HG02588 (cell line): Measurements from ENCODE around the gene BLM.

ENCODE experiments used
- ATAC-seq: cut with Tn5 transposase; IDR thresholded peaks from one replicate; pipeline ENCODE4 v1.9.1; 2021; ENCODE audit warnings: mild to moderate bottlenecking, moderate library complexity; ENCODE audit not compliant: unreplicated experiment

BLM gene

DNA sequence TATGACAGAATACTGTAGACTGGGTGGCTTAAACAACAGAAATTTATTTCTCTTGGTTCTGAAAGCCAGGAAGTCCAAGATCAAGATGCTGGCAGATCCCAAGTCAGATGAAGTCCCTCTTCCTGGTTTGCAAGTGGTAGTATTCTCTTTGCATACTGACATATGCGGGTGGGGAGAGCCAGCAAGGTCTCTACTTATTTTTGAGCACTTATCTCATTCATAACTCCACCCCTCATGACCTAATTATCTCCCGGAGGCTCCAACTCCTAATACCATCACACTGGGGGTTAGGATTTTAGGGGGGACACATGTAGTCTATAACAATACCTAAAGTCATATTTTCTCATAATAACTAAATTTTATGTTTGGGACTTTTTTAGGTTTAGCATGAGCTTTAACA, 65.3 kb downstream of the BLM start:
- ATAC-seq, result no peak

DNA sequence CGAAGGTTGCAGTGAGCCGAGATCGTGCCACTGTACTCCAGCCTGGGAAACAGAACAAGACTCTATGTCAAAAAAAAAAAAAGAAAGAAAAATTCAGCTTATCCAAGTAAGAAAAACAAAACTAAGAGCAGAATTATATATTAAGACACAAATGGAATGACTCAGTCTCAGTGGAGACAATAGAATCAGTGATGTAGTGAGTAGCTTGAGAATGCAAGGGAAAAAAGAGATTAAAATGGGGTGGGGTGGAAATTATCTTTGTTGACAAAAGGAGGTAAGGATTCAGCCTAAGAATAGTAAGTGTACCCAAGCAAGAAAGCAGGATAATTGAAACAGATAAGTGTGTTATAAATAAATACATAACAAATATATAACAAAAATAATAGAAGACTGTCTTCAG, 70.7 kb downstream of the BLM start:
- ATAC-seq, result no peak

DNA sequence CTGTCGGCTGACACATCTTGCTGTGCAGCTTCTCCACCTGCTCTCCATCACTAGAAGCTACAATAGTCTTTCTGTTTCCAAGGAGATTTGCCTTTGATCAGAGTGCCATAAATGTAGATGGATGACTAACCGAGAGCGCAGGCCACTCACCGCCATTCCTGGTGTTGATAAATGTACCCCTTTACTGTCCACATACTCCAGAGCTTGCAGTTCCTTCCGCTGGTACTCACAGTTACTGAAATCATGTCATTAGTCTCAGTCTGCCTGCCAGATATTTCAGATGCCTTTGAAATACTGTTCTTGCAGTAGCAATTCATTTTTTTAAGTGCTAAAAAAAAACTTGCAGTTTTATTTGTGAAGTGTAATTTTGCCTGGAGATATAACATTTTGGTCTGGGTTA, 72.3 kb downstream of the BLM start:
- ATAC-seq, result no peak

DNA sequence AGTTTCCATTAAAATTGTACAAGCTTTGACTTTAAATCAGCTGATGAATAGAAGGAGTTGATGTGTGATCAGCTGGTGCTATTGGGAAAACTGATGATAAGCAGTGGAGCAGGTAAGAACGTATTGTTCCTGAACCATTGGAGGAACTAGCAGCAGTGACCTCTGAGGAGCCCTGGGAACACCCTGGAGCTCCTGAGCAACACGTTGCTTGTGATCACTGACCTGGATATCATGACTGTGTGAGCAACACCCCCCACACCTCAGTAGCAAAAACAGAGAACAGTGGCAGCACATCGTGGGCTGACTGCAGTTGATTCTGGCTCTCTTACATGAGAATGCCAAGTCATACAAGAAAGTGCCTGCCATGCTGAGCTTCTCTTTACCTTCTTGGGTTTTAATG, 72.9 kb downstream of the BLM start:
- no peak for ATAC-seq

DNA sequence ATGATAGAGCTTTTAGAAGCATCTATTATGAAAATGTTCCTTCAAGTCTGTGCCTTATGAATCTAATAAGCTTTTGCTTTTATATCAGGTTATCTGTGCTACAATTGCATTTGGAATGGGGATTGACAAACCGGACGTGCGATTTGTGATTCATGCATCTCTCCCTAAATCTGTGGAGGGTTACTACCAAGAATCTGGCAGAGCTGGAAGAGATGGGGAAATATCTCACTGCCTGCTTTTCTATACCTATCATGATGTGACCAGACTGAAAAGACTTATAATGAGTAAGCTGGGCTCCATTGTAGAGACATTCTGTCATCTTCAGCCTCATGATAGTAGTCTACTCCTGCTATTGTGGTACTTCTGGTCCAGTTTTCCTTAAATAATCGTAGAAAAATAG, 73.4 kb downstream of the BLM start:
- no peak for ATAC-seq

DNA sequence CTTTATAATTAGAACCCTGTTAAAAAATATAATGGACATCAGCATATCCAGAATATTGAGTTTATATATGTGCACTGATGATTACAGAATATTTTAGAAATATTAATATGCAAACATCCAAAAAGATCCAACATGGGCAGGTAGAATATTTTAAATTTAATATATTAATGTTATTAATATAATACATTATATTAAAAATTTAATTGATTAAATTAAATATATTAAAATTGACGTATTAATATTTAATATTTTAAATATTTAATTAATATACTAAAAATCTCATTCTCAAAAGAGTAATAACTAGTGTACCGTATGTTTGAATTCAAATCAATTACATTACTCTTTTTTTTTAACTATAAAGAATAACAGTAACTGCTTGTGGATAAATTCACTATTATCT, 77.4 kb downstream of the BLM start:
- ATAC-seq, result no peak

DNA sequence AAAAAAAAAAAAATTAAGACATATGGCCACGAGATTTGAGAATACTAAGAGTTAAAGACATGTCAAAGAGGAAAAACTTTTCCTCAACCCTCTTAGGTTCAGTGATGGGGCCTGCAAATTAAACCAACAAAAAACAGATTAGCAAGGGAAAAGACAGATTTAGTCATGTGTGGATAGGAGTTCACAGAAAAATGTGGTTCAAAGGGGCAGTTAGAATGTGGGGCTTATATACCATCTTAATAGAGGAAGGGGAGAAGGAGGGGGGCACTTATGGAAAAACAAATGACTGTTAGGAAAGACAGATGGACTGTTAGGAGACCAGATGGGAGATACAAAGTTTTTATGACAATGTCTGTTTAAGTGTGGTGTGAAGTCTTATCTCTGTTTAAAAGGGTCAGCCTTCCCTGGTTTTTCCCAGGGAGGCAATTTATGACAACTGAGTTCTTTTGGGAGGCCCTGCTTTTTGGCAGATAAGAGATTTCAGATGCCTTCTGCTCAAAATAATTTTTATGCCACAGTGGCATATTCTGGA, 82.6 kb downstream of the BLM start:
- no peak for ATAC-seq

DNA sequence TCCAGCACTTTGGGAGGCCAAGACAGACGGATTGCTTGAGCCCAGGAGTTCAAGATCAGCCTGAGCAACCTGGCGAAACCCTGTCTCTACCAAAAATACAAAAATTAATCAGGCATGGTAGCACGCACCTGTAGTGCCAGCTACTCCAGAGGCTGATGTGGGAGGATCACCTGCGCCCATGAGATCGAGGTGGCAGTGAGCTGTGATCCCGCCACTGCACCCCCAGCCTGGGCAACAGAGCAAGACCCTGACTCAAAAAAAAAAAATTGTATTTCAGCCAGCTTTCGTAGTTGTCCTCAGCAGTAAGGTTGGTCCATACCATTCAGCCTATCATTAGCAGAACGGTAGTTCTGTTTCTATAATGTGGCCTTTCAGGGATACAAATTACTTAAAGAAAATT, 84.7 kb downstream of the BLM start:
- ATAC-seq, result no peak

DNA sequence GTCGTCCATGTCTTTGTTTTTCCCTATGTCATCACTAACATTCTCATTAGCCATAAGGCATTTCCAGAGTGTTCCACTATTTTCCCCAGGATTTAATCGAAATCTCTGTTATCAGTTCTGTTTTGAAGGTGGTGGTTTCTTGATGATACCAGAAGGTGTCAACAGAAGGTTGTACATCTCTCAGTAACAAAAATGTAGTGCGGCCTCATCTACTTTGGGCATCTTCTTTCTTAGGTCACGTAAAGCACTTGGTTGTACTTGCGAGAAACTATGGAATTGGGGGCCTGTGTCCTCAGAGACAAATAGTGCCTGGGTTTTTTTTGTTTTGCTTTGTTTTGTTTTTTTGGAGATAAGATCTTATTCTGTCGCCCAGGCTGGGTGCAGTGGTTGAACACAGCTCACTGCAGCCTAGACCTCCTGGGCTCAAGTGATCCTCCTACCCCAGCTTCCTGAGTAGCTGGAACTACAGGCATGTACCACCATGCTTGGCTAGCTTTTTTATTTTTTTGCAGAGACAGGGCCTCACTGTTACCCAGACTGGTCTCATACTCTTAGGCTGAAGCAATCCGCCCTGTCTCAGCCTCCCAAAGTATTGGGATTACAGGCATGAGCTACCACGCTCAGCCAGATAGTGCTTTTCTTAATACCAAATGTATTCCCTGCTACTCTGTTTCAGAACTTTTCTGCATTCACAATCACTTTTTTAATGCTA, 90.1 kb downstream of the BLM start:
- no peak for ATAC-seq

DNA sequence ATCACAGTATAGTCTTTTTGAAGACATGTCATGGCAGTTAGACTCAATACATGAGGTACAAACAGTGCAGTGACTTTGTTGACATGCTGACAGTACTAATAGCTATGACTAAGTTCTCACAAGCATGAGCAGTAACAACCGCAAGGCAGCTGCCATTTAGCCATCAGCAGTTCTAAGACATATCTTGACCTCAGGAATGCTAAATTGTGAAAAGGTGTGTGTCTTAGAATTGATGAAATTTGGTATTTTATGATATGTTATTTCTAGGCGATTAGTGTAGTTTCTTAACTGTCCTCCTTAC, 90.6 kb downstream of the BLM start:
- no peak for ATAC-seq

DNA sequence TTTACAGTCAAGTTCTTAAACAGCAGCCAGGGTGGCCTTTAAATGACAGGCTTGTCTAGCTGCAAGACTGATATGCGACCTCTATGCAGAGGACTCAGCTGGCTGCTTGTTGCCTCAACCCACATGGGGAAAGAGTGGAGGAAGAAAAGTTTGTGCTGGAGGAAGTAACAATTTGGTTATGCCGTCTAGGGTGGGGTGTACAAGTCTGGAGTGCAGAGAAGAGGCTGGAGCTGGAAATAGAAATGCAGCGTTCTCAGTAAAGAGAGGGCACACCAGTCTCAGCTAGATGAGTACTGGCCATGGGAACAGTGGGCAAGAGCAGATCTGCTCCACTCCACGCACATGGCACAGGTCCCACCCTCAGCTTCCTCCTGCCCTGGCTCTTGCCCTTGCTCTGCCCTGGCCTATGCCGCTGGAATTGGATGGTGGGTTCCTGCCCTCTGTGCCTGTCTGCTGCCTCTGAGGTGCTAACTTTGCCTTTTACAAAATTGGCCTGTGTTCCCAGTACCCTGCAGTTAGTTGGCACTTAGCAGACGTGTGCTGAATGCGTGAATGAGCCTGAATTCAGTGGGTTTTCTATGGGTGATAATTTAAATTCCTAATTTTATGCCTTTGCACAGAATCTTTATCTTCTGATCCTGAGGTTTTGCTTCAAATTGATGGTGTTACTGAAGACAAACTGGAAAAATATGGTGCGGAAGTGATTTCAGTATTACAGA, 91.5 kb downstream of the BLM start:
- no peak for ATAC-seq

DNA sequence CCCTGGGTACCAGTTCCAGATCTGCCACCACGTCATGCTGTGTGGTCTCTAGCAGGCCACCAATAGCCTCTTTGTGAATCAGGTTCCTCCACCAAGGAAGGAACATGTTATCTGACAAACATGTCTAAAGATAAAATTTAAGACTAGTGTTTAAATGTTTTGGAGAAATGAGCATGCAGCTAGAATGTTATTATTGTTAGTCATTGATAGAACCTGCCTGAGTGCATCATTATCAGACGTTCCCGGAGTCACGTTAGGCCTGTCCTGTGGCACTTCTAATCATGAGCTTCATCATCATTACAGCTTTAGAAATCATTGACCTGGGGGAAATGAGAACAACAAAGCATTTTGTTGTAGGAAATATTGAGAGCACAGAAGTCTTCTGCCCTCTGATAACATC, 92.4 kb downstream of the BLM start:
- ATAC-seq, result no peak

DNA sequence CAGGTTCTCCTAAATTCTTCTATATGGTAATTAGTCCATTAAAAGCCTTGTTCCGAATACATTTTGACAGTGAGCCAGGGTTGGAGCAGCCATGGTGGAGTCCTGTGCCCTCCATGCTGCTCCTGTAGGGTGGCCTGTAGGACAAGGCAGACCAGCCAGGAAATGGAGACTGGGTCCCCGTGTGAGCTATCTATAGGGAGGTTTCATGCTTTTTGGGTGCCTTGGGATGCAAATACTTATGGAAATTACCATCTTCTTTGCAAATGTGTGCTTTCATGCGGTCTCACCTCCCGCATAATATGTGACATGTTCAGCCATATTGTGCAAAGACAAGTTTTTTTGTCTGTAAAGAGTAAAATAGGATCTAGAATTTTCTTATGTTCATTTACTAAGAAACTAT, 93.2 kb downstream of the BLM start:
- no peak for ATAC-seq

DNA sequence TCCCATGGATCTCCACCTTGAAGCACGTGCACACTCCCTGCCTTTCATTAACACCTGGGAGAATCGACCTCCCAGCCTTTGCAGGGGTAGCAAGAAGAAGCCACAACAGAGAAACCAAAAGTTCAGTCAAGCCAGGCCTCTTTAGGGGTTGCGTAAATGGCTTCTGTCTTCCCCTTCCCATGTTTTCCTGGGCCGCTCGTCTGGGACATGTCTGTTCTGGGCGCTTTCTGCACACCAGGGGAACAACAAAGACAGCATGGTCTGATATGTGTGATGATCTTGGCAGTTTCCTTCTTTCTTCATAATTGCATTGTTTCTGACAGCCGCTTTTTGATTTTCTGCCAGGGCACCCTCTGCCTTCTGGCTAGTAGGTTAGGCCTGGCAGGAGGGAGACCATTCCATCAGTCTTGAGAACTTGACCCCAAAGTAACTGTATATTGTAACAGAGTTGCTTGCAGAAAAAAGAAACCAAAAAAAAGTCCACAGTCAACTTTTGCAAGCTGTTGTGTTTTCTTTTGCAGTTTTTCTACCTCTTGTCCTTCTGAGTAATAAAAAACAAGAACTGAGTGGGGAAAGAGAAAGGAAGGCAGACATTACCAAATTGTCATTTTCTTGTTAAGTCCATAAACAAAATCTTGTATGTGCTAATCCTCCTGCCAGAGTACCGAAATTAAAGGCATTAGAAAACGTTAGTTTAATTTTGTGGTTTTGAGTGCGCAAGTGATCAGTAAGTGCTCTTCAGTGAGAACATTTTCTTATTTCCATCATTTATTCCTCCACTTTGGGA, 95.2 kb downstream of the BLM start:
- ATAC-seq, result no peak

DNA sequence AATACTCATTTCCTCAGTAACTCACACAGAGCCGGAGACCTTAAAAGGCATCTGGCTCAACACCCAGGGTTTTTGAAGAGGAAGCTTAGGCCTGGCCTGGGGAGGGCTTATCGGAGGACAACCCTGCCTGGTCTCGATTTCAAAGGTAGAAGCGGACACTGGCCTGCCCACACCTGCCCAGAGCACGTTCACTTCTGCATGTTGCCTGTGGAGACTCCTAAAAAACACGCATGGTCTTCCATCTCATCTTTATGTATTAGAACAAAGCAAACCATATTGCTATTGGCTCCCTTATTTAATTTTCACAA, 95.8 kb downstream of the BLM start:
- no peak for ATAC-seq

DNA sequence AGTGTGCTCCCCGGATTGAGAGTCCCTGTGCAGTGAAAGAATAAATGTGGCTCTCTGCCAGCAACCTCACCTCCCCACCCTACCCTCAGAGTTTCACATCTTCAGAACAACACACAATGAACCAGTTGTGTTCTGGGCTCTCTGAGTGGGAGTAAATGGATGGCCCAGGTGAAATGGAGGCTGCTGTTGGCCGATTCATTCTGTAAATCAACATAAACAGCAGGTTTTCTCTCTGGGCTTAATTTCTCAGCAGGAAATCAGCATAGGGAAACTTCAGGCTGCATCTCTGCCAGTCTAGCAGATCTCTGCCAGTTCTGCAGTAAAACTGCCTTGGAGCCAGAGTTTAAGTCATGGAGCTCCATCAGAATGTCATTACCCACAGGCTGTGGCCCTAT, 96.6 kb downstream of the BLM start:
- ATAC-seq, result no peak

DNA sequence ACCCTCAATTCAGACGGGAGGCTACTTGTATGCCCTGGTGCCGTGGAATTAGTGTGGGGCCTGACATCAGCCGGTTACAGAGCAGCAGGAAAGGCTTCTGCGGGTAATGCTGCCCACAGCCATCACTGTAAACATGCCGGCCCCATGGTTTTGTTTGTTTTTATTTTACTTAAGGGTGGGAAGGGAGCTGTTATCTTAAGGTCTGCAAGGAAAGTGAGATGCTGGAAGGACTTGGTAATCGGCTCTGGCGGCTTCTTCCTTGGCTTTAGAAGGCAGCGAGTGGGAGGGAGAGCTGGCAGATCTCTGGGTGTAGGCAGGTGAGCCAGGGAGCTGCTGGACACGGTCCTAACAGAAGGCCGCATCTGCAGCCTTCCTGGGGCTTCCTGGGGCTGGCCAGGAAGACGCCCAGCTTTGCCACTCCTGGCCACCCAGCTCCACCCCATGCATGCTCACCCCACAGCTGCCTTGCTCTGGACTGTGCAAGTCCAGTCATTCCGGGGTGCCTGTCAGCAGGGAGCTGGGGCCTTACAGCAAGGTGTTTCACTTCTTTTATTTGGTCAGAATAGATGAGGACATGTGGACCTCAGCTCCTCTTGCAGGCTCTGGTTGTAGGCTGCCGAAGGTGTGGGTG, 97.2 kb downstream of the BLM start:
- ATAC-seq, result no peak

DNA sequence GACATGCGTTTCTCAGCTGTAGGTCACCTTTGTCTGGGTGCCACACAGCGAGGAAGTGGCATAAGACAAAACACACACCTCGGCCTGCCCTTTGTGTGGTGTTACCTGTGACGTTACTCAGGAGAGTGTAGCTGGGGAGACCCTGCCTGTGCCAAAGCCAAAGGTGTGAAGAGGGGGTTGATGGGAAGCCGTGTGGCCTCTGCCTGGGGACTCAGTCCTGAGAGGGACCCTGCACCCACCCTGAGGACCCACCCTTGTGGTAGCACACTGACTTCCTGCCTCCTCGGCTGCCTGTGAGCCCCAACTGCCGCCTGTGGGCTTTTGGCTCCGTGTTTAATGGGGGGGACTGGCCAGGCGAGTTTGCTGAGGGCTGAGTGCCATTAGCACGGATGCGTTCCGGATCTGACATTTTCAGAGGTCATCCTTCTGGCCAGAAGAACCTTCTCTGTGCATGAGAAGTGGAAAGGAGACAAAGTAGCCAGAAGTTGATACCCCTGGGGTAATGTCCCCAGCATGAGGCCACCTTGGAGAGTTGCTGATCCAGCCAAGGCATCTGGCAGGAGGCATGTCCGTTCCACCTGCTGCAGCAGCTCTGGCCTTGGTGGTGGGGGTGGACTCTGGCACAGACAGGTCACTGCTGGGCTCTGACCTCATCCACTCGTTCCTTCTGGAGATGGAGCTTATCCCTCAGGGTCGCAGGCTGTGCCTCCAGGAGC, 99.4 kb downstream of the BLM start:
- no peak for ATAC-seq

DNA sequence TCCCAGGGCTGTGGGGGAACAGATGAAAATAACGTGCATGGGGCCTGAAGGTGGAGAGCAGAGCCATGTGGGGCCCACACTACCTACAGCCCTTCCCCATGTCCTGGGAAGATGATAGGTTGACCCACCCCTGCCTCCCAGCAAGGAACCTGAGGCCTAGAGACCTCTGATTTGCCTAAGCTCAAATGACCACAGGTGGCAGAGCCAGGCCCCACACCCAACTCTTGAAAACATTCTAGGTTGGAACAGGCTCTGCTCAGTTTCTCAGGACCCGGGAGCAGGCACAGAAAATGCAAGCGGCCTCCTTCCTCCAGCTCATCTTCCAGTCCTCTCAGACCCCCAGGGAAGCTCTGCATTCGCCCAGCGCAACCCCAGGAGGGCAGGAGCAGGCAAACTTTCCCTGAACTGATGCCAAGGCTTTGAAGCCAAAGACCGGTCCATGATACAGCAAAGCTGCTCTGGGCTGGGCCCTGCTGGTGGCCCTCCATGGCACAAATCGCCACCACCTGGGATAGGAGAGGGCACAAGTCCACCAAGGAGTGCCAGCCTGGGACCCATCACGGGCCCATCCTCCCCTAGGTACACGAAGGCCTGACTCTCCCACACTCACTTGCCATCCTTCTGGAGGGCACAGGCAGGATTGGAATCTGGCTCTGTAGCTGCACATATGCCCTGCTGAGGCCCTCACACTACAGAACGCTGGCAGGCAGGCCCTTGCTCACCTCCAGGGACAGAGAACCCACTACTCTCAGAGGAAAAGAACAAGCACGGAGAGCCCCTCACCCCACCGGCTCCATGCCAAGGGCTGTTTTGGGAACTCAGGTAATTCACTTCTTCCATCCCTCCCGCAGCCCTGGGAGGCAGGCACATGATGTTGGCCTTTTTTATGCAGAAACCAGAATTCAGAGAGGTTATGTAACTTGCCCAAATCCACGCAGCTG, 100.2 kb downstream of the BLM start:
- ATAC-seq, result no peak
